ENCODE data around the gene CARNS1. TPM values are rescaled to one million over a fixed set of nuclear protein-coding genes. Genes with fewer than 3 reads are reported as not detected.

The CARNS1 gene
- polyA plus RNA-seq, 6 donors from 2014 or later, result 0.80 to 2.9 (median 1.7) TPM

DNA sequence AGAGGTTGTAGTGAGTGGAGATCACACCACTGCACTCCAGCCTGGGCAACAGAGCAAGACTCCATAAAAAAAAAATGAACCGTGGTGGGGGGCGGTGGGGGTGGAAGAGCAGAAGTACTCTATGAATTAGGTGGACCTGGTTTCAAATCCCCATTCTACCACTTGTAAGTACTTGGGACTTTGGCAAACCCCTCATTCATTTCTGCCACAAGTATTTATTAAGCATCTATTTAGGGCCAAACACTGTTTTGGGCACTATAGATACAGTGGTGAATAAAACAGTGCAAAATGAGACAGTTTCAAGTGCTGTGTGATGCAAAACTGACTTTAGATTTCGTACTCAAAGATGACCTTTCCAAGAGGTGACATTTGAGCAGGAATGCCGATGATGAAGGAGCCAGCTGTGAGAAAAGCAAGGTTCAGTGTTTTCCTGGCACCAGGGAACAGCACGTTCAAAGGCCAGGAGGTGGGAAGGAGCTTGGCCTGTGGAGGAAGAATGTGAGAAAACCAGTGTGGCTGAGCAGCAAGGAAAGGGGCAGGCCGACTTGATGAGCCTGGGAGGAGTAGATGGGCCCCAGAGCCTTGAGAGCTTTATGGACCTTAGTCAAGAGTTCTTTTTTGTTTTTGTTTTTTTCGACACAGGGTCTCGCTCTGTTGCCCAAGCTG is 55.0 kb downstream of the CARNS1 start:
- no peak for DNase-seq
- Mint-ChIP-seq H3K27ac (peak overlapping the region in 2 of 6 donors; percentile 63 to 80), H3K9me3 (no peaks in the 10 kb centered on the region), H3K36me3 (no peaks in the 10 kb centered on the region), H3K4me3 (peak overlapping the region; percentile 77 to 97 (median 91)), H3K4me1 (peaks cover 31 to 41% (median 40%) of the 10 kb centered on the region in 3 donors), H3K27me3 (no peaks in the 10 kb centered on the region)
- no peak for ATAC-seq (ENCODE audit: low read depth in 2 of 2)

DNA sequence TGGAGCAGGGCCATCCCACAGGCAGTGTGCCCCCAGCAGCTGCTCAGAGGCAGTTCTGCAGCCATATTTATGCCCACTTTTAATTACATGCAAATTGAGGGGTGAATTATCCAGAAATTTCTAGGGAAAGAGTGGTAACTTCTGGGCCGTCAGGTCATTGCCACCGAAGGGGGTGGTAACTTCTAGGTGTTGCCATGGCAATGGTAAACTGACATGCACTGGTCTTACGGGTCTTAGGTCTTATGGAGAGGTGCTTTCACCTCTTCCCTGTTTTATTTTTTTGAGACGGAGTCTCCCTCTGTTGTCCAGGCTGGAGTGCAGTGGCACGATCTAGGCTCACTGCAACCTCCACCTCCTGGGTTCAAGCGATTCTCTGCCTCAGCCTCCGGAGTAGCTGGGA is 57.4 kb downstream of the CARNS1 start:
- Mint-ChIP-seq H3K9me3 (no peaks in the 10 kb centered on the region), H3K36me3 (no peaks in the 10 kb centered on the region), H3K4me3 (peak overlapping the region in 1 of 8 donors; percentile 57), H3K27me3 (no peaks in the 10 kb centered on the region), H3K27ac (no peak overlapping the region), H3K4me1 (peaks cover 19 to 24% (median 21%) of the 10 kb centered on the region in 3 donors)
- no peak for DNase-seq
- no peak for ATAC-seq (ENCODE audit: low read depth in 2 of 2)

Other genes with a start within 250 kb of the CARNS1 start
- gene GRK2, start 149.2 kb upstream of the CARNS1 start, polyA plus RNA-seq (ENCODE audit: low read depth in 6 of 6), result 10 to 100 TPM; 17.9 to 63.4 (median 31.7) TPM
- 10 to 100 TPM in 2 of 6 donors, 1 to 10 TPM in 4; 3.5 to 18.4 (median 8.4) TPM for gene ANKRD13D, start 126.4 kb upstream of the CARNS1 start, polyA plus RNA-seq (ENCODE audit: low read depth in 6 of 6)
- under 1 TPM in 1 of 6 donors, not detected in 5; 0.18 TPM for gene SSH3, start 112.1 kb upstream of the CARNS1 start, polyA plus RNA-seq (ENCODE audit: low read depth in 6 of 6)
- 100 to 1,000 TPM; 340 to 535 (median 458) TPM for gene POLD4, start 62.1 kb upstream of the CARNS1 start, polyA plus RNA-seq (ENCODE audit: low read depth in 6 of 6)
- 10 to 100 TPM in 1 of 6 donors, 1 to 10 TPM in 5; 5.3 to 10.4 (median 7.7) TPM for gene CLCF1, start 42.1 kb upstream of the CARNS1 start, polyA plus RNA-seq (ENCODE audit: low read depth in 6 of 6)
- 10 to 100 TPM in 4 of 6 donors, 1 to 10 TPM in 2; 6.7 to 17.5 (median 11.0) TPM for gene RAD9A, start 23.7 kb upstream of the CARNS1 start, polyA plus RNA-seq (ENCODE audit: low read depth in 6 of 6)
- gene PPP1CA, start 13.8 kb upstream of the CARNS1 start, polyA plus RNA-seq (ENCODE audit: low read depth in 6 of 6), result 100 to 1,000 TPM; 492 to 795 (median 530) TPM
- gene TBC1D10C, start 11.6 kb upstream of the CARNS1 start, polyA plus RNA-seq (ENCODE audit: low read depth in 6 of 6), result 100 to 1,000 TPM; 190 to 304 (median 239) TPM
- gene RPS6KB2, start 12.8 kb downstream of the CARNS1 start, polyA plus RNA-seq (ENCODE audit: low read depth in 6 of 6), result 10 to 100 TPM; 37.9 to 54.7 (median 50.0) TPM
- 1,000 to 10,000 TPM in 3 of 6 donors, 100 to 1,000 TPM in 3; 953 to 1,146 (median 1,009) TPM for gene PTPRCAP, start 22.0 kb downstream of the CARNS1 start, polyA plus RNA-seq (ENCODE audit: low read depth in 6 of 6)
- gene CORO1B, start 27.8 kb downstream of the CARNS1 start, polyA plus RNA-seq (ENCODE audit: low read depth in 6 of 6), result 1 to 10 TPM; 6.5 to 9.9 (median 8.7) TPM
- gene GPR152, start 37.1 kb downstream of the CARNS1 start, polyA plus RNA-seq (ENCODE audit: low read depth in 6 of 6), result 1 to 10 TPM in 5 of 6 donors, not detected in 1; 1.1 to 2.5 (median 1.7) TPM
- gene CABP4, start 39.7 kb downstream of the CARNS1 start, polyA plus RNA-seq (ENCODE audit: low read depth in 6 of 6), result 1 to 10 TPM in 5 of 6 donors, not detected in 1; 1.5 to 6.8 (median 2.1) TPM
- gene TMEM134, start 53.6 kb downstream of the CARNS1 start, polyA plus RNA-seq (ENCODE audit: low read depth in 6 of 6), result 100 to 1,000 TPM; 183 to 250 (median 221) TPM
- gene AIP, start 67.3 kb downstream of the CARNS1 start, polyA plus RNA-seq (ENCODE audit: low read depth in 6 of 6), result 100 to 1,000 TPM in 4 of 6 donors, 10 to 100 TPM in 2; 86.8 to 149 (median 120) TPM
- 10 to 100 TPM; 10.9 to 34.9 (median 14.5) TPM for gene PITPNM1, start 89.7 kb downstream of the CARNS1 start, polyA plus RNA-seq (ENCODE audit: low read depth in 6 of 6)
- gene CDK2AP2, start 92.5 kb downstream of the CARNS1 start, polyA plus RNA-seq (ENCODE audit: low read depth in 6 of 6), result 100 to 1,000 TPM in 5 of 6 donors, 10 to 100 TPM in 1; 87.4 to 161 (median 111) TPM
- gene CABP2, start 107.8 kb downstream of the CARNS1 start, polyA plus RNA-seq (ENCODE audit: low read depth in 6 of 6), result not detected
- gene GSTP1, start 168.1 kb downstream of the CARNS1 start, polyA plus RNA-seq (ENCODE audit: low read depth in 6 of 6), result 100 to 1,000 TPM; 225 to 406 (median 317) TPM
- gene NDUFV1, start 191.3 kb downstream of the CARNS1 start, polyA plus RNA-seq (ENCODE audit: low read depth in 6 of 6), result 100 to 1,000 TPM; 110 to 165 (median 124) TPM
- 10 to 100 TPM in 3 of 6 donors, 1 to 10 TPM in 3; 2.9 to 15.3 (median 10.0) TPM for gene NUDT8, start 214.3 kb downstream of the CARNS1 start, polyA plus RNA-seq (ENCODE audit: low read depth in 6 of 6)
- gene TBX10, start 224.1 kb downstream of the CARNS1 start, polyA plus RNA-seq (ENCODE audit: low read depth in 6 of 6), result not detected
- gene ACY3, start 235.1 kb downstream of the CARNS1 start, polyA plus RNA-seq (ENCODE audit: low read depth in 6 of 6), result 1 to 10 TPM in 5 of 6 donors, under 1 TPM in 1; 0.80 to 6.6 (median 2.5) TPM

All from naive B cell (primary cell).